Iris pigment epithelial cell (primary cell): ENCODE results near the gene SMIM34.
"Not testable (repeated sequence)": the region's sequence is repeated elsewhere in the genome, so short reads cannot be mapped to it uniquely, and the experiment has no call there.

Experiments
- DNase-seq: peaks from one replicate; pipeline ENCODE4 v3.0.0-alpha.2; 2011; ENCODE audit warnings: low read depth

SMIM34 gene

GRCh38 chr21:34374462-34374861 lies 49.3 kb downstream of the SMIM34 start:
- DNase-seq = not testable (repeated sequence)

- DNase-seq = no peak
Measured at GRCh38 chr21:34372321-34372720, 51.4 kb downstream of the SMIM34 start.

GRCh38 chr21:34369741-34370140 lies 54.0 kb downstream of the SMIM34 start:
- no peak for DNase-seq
